MCF 10A (cell line): ENCODE results near the gene UBTF. TPM values are rescaled to one million over a fixed set of nuclear protein-coding genes. Genes with fewer than 3 reads are reported as not detected.

Experiments
- BruUV-seq: library from RNA; stranded (reverse); fragments of 400-500 nt; replicated peaks from 2 replicates; lab custom pipeline; 2021; lab: Mats Ljungman, UMichigan
- CTCF ChIA-PET: fragments of 300-600 bp; sonication (Branson Sonifier 250); formaldehyde crosslinking; extraction: SDS; loops from one replicate; lab custom pipeline; 2021; ENCODE audit warnings: antibody characterized with exemption, inconsistent platforms; lab: Yijun Ruan, JAX
- POLR2A ChIA-PET: fragments of 300-600, 350-650 bp; sonication (Branson Sonifier 250); formaldehyde crosslinking; extraction: SDS; loops from one replicate; lab custom pipeline; 2020; ENCODE audit warnings: antibody characterized with exemption, inconsistent platforms; lab: Yijun Ruan, JAX
- DNase-seq: peaks from one replicate; pipeline ENCODE4 v3.0.0-alpha.2; 2018; ENCODE audit not compliant: unreplicated experiment
- H3K27ac Mint-ChIP-seq: one replicate; pipeline ENCODE4 v1.8.0; 2022; ENCODE audit warnings: mild to moderate bottlenecking, low read depth, mixed read lengths; ENCODE audit not compliant: unreplicated experiment
- H3K27me3 Mint-ChIP-seq: one replicate; pipeline ENCODE4 v1.8.0; 2022; ENCODE audit warnings: mixed read lengths; ENCODE audit not compliant: insufficient read depth, unreplicated experiment
- H3K36me3 Mint-ChIP-seq: one replicate; pipeline ENCODE4 v1.8.0; 2022; ENCODE audit warnings: mild to moderate bottlenecking, moderate library complexity, mixed read lengths; ENCODE audit not compliant: insufficient read depth, unreplicated experiment
- H3K4me1 Mint-ChIP-seq: one replicate; pipeline ENCODE4 v1.8.0; 2022; ENCODE audit warnings: mixed read lengths; ENCODE audit not compliant: insufficient read depth, unreplicated experiment
- H3K4me3 Mint-ChIP-seq: one replicate; pipeline ENCODE4 v1.8.0; 2022; ENCODE audit warnings: mild to moderate bottlenecking, moderate library complexity, mixed read lengths; ENCODE audit not compliant: unreplicated experiment
- H3K9me3 Mint-ChIP-seq: one replicate; pipeline ENCODE4 v1.8.0; 2022; ENCODE audit warnings: mixed read lengths; ENCODE audit not compliant: unreplicated experiment
- CTCF ChIP-seq: fragments of 200-600 bp; IDR thresholded peaks from one replicate; pipeline ENCODE4 v1.8.0; 2022; ENCODE audit warnings: antibody characterized with exemption, mild to moderate bottlenecking; ENCODE audit not compliant: unreplicated experiment
- intact Hi-C: fragments of 100-400 bp; cut with micrococcal nuclease; formaldehyde crosslinking; loops from 2 replicates; pipeline ENCODE4 v1.14.1; 2022
- total RNA-seq: library from RNA; stranded (reverse); gene quantifications from 2 replicates; pipeline ENCODE4 v1.2.3, GENCODE V29; 2022

The UBTF gene
- total RNA-seq, 1 experiment from 2014 or later, result 79.7 TPM

- no TSS peak for BruUV-seq
- no peaks in the 10 kb centered on the region for H3K27me3 Mint-ChIP-seq
- CTCF ChIA-PET, result no interaction called here
- H3K27ac Mint-ChIP-seq, result no peak overlapping the region
- no peak for DNase-seq
- TF ChIP-seq CTCF, result no peak
- POLR2A ChIA-PET, result no interaction called here
- no peaks in the 10 kb centered on the region for H3K9me3 Mint-ChIP-seq
- intact Hi-C loops, result no loop called here
- no peak overlapping the region for H3K4me3 Mint-ChIP-seq
- H3K36me3 Mint-ChIP-seq, result no peaks in the 10 kb centered on the region
- peaks cover 5% of the 10 kb centered on the region for H3K4me1 Mint-ChIP-seq
These were observed 10.7 kb upstream of the UBTF start for GRCh38 chr17:44230140-44230539.

GRCh38 chr17:44229090-44229489, 9.6 kb upstream of the UBTF start:
- Mint-ChIP-seq H3K27ac (no peak overlapping the region), H3K9me3 (no peaks in the 10 kb centered on the region), H3K36me3 (no peaks in the 10 kb centered on the region), H3K4me3 (no peak overlapping the region), H3K4me1 (no peaks in the 10 kb centered on the region), H3K27me3 (no peaks in the 10 kb centered on the region)
- no TSS peak for BruUV-seq
- intact Hi-C loops, result no loop called here
- ChIA-PET CTCF (no interaction called here), POLR2A (no interaction called here)
- DNase-seq, result no peak
- no peak for TF ChIP-seq CTCF

- H3K4me3 Mint-ChIP-seq, result peak overlapping the region; percentile 35
- BruUV-seq, result no TSS peak
These were observed 4.1 kb upstream of the UBTF start for GRCh38 chr17:44223541-44224071.

More at GRCh38 chr17:44223541-44224071, 4.1 kb upstream of the UBTF start:
- ChIA-PET POLR2A (interaction anchor here (0.6 to 1.2 kb wide), 3 partner anchors 17 to 112 kb away, joined by 3 to 4 read pairs (median 3); no protein-coding TSS in a partner anchor), CTCF (interaction anchor here (0.5 kb wide), 1 partner anchor 661 kb away, joined by 4 read pairs; no protein-coding TSS in a partner anchor)
- Mint-ChIP-seq H3K36me3 (peaks cover 7% of the 10 kb centered on the region), H3K27ac (peak overlapping the region; percentile 47), H3K9me3 (no peaks in the 10 kb centered on the region), H3K27me3 (no peaks in the 10 kb centered on the region), H3K4me1 (peaks cover 15% of the 10 kb centered on the region)
- intact Hi-C loops, result no loop called here
- peak; percentile 96 for DNase-seq
- no peak for TF ChIP-seq CTCF
